ENCODE data around the gene TMBIM1. TPM values are rescaled to one million over a fixed set of nuclear protein-coding genes. Genes with fewer than 3 reads are reported as not detected.

The TMBIM1 gene, protein sequence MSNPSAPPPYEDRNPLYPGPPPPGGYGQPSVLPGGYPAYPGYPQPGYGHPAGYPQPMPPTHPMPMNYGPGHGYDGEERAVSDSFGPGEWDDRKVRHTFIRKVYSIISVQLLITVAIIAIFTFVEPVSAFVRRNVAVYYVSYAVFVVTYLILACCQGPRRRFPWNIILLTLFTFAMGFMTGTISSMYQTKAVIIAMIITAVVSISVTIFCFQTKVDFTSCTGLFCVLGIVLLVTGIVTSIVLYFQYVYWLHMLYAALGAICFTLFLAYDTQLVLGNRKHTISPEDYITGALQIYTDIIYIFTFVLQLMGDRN
- polyA plus RNA-seq (ENCODE audit: insufficient read length in 10 of 10): 100 to 1,000 TPM in 3 of 10 donors, 10 to 100 TPM in 7; 71.2 to 109 (median 96.1) TPM
- long read RNA-seq, donor 1, transcript TMBIM1-201 (12 exons, 2,371 nt): major isoform, 14 of 24 reads
- long read RNA-seq, donor 1, partial matches to known transcripts: 0 of 24 reads
- long read RNA-seq, donor 1, other reads (novel, unspliced or antisense): 7 of 24 reads
- long read RNA-seq, donor 2, transcript TMBIM1-201 (12 exons, 2,371 nt): major isoform, 19 of 21 reads
- long read RNA-seq, donor 2, partial matches to known transcripts: 0 of 21 reads
- long read RNA-seq, donor 2, other reads (novel, unspliced or antisense): 0 of 21 reads
- long read RNA-seq, donor 3: 0 reads
- long read RNA-seq, donor 4, transcript TMBIM1-201 (12 exons, 2,371 nt): major isoform, 12 of 13 reads
- long read RNA-seq, donor 4, partial matches to known transcripts: 0 of 13 reads
- long read RNA-seq, donor 4, other reads (novel, unspliced or antisense): 0 of 13 reads
- long read RNA-seq, donor 5, transcript TMBIM1-201 (12 exons, 2,371 nt): major isoform, 19 of 21 reads
- long read RNA-seq, donor 5, partial matches to known transcripts: 0 of 21 reads
- long read RNA-seq, donor 5, other reads (novel, unspliced or antisense): 0 of 21 reads
- long read RNA-seq, donor 6, transcript TMBIM1-201 (12 exons, 2,371 nt): major isoform, 19 of 22 reads
- long read RNA-seq, donor 6, partial matches to known transcripts: 0 of 22 reads
- long read RNA-seq, donor 6, other reads (novel, unspliced or antisense): 0 of 22 reads
- long read RNA-seq, donor 7, transcript TMBIM1-201 (12 exons, 2,371 nt): major isoform, 12 of 13 reads
- long read RNA-seq, donor 7, partial matches to known transcripts: 0 of 13 reads
- long read RNA-seq, donor 7, other reads (novel, unspliced or antisense): 0 of 13 reads
- long read RNA-seq, donor 8, transcript TMBIM1-201 (12 exons, 2,371 nt): major isoform, 9 of 11 reads
- long read RNA-seq, donor 8, partial matches to known transcripts: 0 of 11 reads
- long read RNA-seq, donor 8, other reads (novel, unspliced or antisense): 0 of 11 reads
- long read RNA-seq, donor 9, partial matches to known transcripts: 0 of 1 reads
- long read RNA-seq, donor 9, other reads (novel, unspliced or antisense): 0 of 1 reads

DNA sequence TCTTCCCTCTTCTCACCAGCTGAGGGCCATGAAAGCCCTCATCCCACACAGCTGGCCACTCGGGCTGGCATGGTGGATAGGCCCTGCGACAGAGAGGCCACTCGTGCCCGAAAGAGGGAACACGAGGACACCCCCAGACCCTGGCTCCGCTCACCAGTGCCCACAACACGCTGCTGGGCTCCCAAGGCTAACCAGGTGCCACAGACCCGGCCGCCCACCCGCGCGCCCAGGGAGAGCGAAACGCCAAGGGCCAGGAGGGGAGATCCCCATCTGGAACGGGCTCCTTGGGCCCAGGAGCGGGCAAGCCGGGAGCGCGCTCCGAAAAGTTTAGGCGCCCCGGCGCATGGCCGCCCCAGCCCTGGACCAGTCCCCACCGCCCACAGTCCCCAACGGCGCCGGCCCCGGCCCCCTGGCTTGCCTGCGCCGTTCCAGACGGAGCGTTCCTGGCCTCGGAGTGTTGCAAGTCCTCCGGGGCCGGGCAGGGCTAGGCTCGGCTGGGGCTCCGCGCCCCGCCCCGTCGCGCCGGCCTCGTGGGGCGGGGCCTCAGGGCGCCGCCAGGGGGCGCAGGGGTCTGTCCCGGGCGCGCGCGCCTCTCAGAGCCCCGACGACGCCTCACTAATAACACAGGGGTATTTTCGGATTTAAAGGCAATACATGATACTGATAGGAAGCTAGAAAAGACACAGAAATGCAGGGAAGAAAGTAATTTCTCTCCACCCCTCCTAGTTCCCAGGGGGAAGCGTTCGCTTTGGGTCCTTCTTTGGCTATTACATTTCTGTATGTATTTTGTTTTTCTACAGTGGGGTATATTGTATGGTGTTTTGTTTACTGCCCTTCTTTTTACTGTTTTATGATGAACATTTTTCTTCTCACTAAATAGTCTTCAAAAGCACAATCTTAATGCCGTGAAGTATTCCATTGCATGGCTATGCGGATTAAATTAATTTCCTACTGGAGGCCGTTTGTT is at the start of gene TMBIM1:
Gene TMBIM1 (minus strand): TSS at position 456 of the 967 bp plus-strand sequence. CDS start 10,362 bp downstream, outside the sequence.
- peak; percentile 74 to 92 (median 85) for DNase-seq

DNA sequence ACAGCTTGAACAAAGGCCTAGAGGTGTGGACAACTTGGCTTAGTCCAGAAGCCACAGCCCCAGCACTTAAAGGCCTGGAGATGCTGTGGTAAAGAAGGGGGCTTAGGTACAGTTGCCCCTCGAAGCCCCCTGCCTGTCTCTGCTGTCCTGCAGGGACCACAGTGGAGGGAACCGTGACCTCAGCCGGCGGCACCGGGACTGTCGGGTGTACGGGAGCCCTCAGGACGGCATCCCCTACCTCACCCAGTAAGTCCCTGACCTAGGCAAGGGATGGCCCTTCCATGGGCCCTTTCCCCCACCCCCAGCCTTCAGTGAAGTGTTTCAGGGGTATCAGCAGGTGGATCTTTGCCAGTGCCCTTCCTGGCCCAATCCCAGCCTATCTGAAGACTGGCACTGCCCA is 49.1 kb upstream of the TMBIM1 start:
- no peak for DNase-seq

DNA sequence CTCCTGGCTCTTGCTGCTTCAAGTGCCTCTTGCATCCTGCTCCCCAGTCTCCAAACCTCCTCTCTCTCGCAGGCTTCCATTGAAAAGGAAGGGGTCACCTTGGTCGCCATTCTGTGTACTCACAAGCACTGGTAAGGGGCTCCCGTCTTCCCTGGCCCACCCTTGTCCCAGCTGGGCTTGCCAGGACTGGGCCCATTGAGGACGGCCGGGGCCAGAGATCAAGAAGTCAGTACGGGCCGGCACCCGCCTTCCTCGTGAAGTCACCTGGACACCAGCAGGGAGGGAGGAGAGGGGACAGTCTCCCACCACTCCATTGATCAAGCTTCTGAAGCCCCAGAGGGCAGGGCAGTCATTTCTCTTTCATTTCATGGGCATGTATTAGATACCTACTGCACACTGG is 48.4 kb upstream of the TMBIM1 start:
- DNase-seq: no peak

DNA sequence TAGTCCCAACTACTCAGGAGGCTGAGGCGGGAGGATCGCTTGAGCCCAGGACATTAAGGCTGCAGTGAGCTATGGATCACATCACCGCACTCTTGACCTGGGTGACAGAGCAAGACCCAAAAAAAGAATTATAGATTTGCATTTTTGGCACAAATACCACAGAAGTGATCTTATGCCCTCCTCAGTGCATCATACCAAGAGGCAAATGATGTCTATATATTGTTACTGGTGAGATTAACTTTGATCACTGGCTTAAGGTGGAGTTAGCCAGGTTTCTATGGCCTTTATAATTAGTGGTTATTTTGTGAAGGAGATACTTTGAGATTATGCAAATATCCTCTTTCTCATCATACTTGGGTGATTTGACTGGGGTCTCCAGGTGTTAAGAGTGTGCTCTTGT is 42.2 kb upstream of the TMBIM1 start:
- no peak for DNase-seq

DNA sequence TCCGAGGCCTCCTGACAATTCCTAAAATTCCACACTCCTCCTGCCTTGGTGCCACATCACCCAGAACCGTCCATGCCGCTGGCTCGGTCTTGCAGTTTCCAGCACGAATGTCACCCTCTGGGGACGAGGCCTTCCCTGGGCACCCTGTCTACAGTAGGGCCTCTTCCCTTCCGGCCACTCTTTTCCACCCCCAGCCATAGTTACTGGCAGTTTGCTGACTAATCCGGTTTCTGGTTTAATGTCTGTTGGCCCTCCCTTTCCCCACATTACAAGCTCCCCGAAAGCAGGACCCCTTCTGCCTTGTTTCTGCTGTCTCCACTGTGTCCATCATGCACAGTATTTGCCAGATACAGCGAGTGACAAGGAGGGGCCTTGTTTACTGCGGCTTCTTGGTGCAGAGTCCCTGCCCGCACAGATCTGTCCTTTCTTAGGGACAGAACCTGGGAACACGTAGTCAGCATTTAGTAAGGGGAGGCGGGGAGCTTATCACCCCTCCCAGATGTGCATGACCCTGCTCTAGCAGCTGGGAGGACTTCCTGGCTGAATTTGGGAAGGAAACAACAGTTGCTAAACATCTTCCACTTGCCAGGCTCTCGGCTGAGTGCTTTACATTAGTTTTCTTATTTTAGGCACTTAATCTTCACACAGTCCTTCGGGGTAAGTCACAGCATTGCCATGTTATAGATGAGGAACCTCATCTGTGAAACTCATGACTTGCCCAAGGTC is 40.8 kb upstream of the TMBIM1 start:
- peak; percentile 12 to 63 (median 12) for DNase-seq

DNA sequence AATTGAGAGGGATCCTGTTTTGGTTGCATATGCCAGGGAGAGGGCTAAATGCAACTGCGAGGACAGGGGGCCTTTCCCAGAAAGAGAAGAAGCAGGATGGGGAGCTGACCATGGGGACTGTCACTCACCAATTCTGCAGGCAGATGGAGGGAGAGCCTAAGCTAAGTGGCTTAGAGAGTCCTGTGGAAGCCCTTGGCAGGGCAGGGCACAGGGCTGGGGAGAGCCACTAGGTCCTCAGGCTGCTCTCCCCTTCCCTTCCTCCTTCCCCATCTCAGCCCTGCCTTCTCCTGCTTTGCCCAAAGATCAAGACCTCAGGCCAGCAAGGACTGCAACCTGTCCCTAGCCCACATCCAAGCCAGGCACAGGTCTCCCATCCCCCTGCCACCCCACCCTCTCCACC is 40.0 kb upstream of the TMBIM1 start:
- no peak for DNase-seq

DNA sequence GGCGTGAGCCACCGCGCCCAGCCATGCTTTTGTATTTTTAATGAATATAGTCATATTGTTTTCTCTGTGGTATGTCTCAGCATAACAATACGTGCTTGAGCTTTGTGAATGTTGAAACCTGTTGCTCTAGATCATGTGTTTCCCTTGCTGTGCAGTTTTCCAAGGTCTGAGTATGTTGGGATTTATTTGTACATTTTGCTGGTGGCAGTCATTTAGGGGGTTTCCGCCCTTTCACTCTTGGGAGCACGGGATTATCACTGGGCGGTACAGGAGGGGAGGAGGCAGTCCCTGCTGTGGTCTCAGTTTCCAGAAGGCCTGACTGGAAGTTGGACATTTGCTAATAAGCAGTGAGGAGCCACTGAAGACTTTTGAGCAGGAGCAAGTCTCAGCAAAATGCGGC is 39.4 kb upstream of the TMBIM1 start:
- no peak for DNase-seq

DNA sequence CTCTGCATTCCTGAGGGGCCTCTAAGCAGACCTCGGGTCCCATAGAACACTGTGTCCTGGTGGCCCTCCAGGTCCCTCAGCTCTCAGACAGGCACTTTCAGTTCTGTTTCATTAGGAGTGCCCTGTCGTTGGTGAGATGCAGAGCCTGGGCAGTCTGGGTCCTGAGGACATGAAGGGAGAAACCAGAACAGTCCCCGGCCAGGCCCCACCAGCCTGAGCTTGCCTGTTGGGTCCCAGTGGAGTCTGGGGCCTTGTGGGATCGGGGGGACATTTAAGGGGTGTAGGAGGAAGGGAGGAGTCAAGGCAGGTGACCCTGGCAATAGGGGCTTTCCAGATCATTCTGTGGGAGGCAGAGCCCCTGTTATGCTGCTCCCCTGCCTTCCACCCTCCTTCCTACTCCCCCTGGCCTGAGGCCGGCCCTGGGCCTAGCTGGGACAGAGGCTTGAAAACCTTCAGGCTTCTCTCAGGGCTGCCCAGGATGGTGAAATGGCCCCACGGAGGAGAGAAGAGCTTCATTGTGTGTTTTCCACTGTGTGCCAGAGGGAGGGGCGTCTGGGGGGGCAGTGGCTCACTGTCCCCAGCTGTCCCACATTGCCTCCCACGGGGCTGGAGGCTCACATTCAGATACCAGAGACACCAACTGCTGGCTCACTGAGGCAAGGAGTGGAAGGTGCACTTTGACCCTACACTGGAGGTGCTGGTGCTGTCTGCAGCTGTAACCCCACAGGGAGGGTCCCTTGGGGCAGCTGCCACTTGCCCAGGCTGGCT is 37.7 kb upstream of the TMBIM1 start:
- DNase-seq: no peak

DNA sequence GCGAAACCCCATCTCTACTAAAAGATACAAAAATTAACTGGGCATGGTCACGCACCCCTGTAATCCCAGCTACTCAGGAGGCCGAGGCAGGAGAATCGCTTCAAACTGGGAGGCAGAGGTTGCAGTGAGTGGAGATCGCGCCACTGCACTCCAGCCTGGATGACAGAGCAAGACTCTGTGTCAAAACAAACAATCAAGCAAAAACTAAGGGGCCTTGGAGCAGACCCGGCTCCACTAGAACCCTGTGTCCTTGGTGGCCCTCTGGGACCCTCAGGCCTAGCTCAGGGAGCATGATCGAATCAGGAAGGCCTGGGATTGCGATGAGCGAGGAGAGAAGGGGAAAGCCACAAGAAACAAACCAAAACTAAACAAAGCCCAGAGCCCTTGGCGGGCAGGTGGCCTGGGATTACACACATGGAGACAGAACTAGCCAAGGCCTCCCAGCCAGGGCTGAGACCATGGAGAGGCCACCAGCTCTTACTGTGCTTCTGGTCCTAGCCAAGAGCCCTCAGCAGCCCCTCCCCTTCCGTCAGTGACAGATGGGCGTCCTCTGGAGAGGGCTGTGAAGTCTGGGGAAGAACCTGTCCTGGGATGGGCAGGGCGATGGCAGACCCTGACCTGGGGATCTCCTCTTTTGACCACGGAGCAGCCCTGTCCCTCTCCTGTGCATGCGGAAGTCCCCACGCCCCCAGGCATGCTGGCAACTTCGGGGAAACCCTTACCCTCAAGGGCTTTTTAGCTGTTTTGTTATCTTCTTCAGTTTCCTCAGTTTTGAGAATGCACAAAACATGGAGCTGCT is 36.9 kb upstream of the TMBIM1 start:
- DNase-seq: no peak

DNA sequence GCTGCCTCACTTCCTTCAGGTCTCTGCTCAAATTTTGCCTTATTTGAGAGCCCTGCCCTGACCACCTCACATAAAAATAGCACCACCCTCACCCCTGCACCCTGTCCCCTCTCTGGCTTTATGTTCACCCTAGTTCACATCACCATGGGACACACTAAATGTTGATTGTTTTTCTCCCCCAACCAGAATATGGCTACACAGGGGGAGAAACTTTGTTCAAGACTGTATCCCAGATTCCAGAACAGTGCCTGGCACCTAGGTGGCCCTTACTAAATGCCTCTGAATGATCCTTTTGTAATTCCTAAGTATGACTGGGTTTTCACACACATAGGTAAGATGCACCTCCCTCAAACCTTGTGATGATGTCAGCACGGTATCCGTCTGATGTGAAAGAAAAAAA is 36.0 kb upstream of the TMBIM1 start:
- DNase-seq: no peak

DNA sequence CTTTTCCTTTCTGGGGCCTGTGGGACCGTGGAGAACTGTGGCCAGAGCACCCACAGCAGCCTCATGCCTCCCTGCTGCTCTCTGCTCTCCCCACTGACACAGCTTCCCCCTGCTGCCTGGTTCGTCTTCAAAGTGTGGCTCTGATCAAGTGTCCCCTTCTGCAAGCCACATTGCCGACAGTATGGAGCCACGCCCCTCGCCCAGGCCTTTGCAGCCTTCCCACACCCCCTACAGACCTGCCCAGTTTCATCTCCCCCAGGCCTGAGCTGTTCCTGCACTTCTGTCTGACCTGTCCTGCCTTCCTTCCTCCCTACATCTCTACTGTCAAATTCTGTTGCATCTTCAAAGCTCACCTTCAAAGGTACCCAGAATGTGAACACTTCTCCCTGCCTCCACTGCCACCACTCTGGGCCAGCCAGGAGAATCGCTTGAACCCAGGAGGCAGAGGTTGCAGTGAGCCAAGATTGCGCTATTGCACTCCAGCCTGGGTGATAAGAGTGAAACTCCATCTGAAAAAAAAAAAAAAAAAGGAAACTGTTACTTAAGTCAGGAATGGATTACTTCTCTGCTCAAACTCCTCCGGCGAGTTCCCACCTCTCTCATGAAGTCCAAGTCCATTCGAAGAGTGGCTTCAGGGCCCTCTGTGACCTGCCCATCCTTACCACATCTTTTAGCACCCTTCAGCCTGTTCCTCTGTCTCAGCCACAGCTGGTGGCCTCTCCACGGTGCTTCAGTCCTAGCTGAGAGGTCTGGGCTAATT is 35.3 kb upstream of the TMBIM1 start:
- DNase-seq: no peak

DNA sequence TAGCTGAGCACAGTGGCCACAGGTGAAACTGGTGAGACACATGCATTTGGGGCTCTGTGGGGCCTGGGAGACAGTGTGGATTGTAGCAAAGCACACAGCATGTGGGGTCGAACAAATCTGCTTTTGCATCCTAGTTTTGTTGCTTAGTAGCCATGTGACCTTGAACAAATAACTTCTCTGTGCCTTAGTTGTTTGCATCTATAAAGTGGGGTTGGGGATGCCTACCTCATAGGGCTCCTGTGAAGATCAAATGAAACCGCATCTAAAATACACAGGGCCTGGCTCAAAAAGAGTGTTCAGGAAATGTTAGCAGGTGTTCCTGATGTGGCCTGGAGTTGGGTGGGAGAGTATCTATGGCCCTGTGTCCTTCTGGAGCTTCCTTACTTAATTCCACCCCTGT is 34.0 kb upstream of the TMBIM1 start:
- DNase-seq: no peak

DNA sequence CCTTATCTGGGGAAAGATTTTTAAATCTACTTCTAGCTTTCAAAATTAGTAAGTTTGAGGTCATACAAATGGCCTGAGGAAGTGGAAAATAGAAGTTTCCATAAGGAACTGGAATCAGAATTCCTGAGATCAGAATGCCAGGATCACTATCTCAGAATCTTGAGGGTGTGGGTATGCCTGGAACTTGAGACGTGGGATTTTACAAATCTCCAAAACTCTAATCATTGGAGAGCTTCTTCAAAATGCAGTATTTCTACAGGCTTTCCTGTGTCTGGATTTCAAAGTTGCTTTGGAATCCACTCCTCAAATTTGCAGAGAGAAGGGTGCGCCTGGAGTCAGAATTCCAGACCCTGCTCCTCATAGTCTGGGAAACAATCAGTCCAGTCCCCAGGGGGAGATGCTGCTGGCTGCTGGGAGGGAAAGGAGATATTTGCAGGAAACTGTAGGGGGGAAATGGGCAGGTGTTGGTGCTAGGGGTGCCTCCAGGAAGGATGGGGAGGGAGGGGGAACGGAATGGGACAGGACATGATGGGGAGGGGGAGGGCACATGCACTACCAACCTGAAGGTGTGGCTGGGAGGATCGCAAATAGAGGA is 33.4 kb upstream of the TMBIM1 start:
- no peak for DNase-seq

DNA sequence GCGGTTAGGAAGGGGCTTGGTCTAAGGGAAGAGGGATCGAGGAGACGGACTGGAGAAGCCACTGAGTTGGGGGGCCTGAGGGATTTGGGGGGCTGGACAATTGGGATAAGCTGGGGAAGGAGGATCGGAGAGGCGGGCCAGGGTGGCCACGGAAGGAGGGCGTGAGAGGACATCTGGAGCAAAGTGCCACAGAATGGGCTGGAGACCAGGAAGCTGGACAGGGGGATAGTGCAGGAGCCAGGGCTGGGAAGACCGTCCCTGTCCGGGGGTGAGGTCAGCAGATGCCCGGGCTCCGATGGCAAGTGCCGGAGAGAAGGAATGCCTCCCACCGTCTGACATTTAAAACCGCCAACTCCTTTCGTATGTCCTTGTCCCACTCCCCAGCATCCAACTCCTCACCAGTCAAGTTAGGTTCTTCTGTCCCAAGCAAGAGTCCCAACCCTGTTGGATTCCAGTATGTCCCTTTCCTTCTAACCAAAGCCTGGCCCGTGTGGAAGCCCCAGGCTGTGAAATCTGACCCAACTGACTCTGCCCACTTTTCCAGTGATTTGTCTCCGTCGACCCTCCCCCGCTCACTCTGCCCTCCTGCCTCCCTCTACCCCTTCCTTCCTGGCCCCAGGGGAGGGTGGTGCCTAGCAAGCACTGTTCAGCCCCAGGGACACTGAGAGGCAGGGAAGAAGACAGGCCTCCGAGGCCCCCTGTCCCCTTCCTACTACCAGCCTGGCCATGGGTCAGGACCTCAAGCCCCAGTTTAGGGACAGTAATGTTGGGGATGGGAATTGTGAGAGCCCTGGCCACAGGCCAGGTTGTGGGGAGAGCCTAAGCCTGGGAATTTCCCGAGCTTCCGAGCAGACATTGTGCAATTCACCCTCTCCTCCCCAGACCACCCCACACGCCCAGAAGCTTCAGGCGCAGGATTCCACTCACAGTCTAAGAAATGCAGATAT is 31.5 kb upstream of the TMBIM1 start:
- DNase-seq: peak; percentile 19 to 65 (median 35)

DNA sequence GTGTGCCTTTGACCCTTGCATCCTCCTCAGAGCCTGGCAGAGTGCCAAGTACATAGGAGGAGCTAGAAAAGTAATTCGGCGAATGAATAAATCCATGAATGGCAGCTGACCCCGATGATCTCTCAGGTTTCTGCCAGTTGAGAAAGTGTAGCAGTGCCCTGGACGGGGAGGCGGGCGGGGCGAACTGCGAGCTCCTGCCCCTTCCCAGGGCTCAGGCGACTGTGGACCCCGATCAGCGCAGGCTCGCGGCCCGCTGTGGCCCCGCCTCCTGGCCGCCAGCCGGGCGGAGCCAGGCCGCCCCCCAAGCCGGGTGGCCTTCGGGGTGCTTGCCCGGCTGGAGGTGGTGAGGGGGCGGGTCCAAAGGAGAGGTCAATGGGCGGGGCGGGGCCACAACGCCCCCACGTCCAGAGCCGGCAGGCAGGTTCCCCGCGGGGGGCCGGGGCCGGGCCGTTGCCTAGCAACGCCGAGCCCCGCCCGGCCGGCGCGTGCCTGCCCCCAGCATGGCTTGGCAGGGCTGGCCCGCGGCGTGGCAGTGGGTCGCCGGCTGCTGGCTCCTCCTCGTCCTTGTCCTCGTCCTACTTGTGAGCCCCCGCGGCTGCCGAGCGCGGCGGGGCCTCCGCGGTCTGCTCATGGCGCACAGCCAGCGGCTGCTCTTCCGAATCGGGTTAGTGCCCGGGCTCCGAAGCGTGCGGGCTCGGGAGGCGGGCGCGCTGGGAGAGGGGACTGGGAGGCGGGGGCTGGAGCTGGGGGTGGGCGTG is 30.6 kb upstream of the TMBIM1 start:
- DNase-seq: peak; percentile 54 to 91 (median 76)
